Hepatic stellate cell (primary cell): ENCODE measurements around the gene RDH8.
A peak's percentile ranks its signal among the peaks of the same experiment; 100 is the strongest.

Source experiments
- DNase-seq: peaks from one replicate; pipeline ENCODE4 v3.0.0; 2011; ENCODE audit warnings: low spot score

RDH8 gene

GRCh38 chr19:10037367-10037766 is 24.1 kb downstream of the RDH8 start:
- DNase-seq: no peak

DNA sequence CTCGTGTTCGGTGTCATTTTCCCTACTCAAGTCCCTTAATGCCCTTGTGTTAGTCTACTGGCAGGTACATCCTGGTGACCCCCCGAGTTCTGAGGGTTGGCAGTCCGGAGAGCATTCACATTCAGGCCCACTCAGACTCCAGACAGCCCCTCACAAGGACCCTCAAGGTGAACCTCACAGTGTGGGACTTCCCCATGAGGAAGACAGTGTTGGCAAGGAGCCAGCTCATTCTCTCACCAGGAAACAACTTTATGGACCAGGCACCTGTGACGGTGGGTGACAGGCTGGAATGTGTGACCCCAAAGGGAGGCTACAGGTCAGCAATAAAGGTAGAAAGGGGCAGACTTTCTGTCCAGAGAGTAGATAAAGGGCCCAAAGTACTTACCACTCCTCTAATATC is 24.5 kb downstream of the RDH8 start:
- no peak for DNase-seq

- DNase-seq: no peak
Observed at GRCh38 chr19:10043286-10043927, 30.1 kb downstream of the RDH8 start.

DNA sequence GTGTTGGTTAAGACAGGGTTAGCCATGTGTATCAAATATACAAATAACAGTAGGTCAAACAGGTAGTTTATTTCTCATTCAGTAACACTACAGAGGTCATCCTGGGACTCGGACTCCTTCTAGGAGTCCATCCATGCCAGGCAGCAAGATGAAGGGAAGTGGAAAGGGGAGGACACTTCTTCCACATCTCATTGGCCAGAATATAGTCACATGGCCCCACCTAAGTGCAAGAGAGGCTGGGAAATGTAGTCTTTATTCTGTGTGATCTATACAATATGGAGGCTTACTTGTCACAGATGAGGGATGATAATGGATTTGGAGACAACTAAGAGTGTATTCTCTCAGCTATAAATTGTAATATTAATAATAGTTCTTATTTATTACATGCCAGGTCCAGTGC is 31.1 kb downstream of the RDH8 start:
- DNase-seq: no peak

- no peak for DNase-seq
Observed at GRCh38 chr19:10045371-10045770, 32.1 kb downstream of the RDH8 start.

- no peak for DNase-seq
Observed at GRCh38 chr19:10049626-10050025, 36.3 kb downstream of the RDH8 start.

GRCh38 chr19:10052602-10053360 is 39.5 kb downstream of the RDH8 start:
- DNase-seq: no peak

- DNase-seq: peak; percentile 27
Observed at GRCh38 chr19:10061717-10062310, 48.5 kb downstream of the RDH8 start.

- DNase-seq: no peak
Observed at GRCh38 chr19:10068205-10068604, 54.9 kb downstream of the RDH8 start.

GRCh38 chr19:10069046-10069445 is 55.8 kb downstream of the RDH8 start:
- peak; percentile 36 for DNase-seq

- no peak for DNase-seq
Observed at GRCh38 chr19:10070730-10071446, 57.6 kb downstream of the RDH8 start.
